ENCODE measurements around the gene HTR3D. TPM values are rescaled to one million over a fixed set of nuclear protein-coding genes. Genes with fewer than 3 reads are reported as not detected.
"Not testable (repeated sequence)": the region's sequence is repeated elsewhere in the genome, so short reads cannot be mapped to it uniquely, and the experiment has no call there.

HTR3D gene
- total RNA-seq, 6 experiments from 2014 or later: not detected

- peak overlapping the region; percentile 58 for H3K4me3 Mint-ChIP-seq
- peak; percentile 70 for DNase-seq
- peaks cover 60% of the 10 kb centered on the region for H3K4me1 Mint-ChIP-seq (ENCODE audit: low read depth)
- no peak for TF ChIP-seq CTCF (IDR thresholded peaks at IDR 0.05)
- H3K36me3 Mint-ChIP-seq (ENCODE audit: low read depth): peaks cover 11% of the 10 kb centered on the region
- H3K27ac Mint-ChIP-seq: peak overlapping the region; percentile 92
- no peaks in the 10 kb centered on the region for H3K9me3 Mint-ChIP-seq
- H3K27me3 Mint-ChIP-seq (ENCODE audit: insufficient read depth): no peaks in the 10 kb centered on the region
Measured at GRCh38 chr3:184003187-184003967, 28.2 kb upstream of the HTR3D start.

GRCh38 chr3:184004476-184004875 lies 27.1 kb upstream of the HTR3D start:
- no peak for DNase-seq
- Mint-ChIP-seq H3K4me3 (no peak overlapping the region), H3K27ac (peak overlapping the region; percentile 92), H3K27me3 (ENCODE audit: insufficient read depth) (no peaks in the 10 kb centered on the region), H3K4me1 (ENCODE audit: low read depth) (peaks cover 50% of the 10 kb centered on the region), H3K36me3 (ENCODE audit: low read depth) (peaks cover 11% of the 10 kb centered on the region), H3K9me3 (no peaks in the 10 kb centered on the region)
- TF ChIP-seq CTCF (IDR thresholded peaks at IDR 0.05): no peak

GRCh38 chr3:184005941-184006507 lies 25.5 kb upstream of the HTR3D start:
- Mint-ChIP-seq H3K27me3 (ENCODE audit: insufficient read depth) (0 out of 2 replicates have a peak, but pooled peaks cover 1% of the 10 kb centered on the region), H3K4me1 (ENCODE audit: low read depth) (peaks cover 54% of the 10 kb centered on the region), H3K4me3 (no peak overlapping the region), H3K9me3 (no peaks in the 10 kb centered on the region), H3K27ac (peak overlapping the region; percentile 37), H3K36me3 (ENCODE audit: low read depth) (peaks cover 19% of the 10 kb centered on the region)
- no peak for DNase-seq
- TF ChIP-seq CTCF (IDR thresholded peaks at IDR 0.05): no peak

GRCh38 chr3:184007143-184007813 lies 24.3 kb upstream of the HTR3D start:
- Mint-ChIP-seq H3K36me3 (ENCODE audit: low read depth) (peaks cover 27% of the 10 kb centered on the region), H3K4me1 (ENCODE audit: low read depth) (peaks cover 52% of the 10 kb centered on the region)
- DNase-seq; H3K27me3 Mint-ChIP-seq (ENCODE audit: insufficient read depth); H3K27ac Mint-ChIP-seq; H3K9me3 Mint-ChIP-seq; H3K4me3 Mint-ChIP-seq: not testable (repeated sequence)

GRCh38 chr3:184008161-184008560 lies 23.4 kb upstream of the HTR3D start:
- H3K4me1 Mint-ChIP-seq (ENCODE audit: low read depth): peaks cover 46% of the 10 kb centered on the region
- 0 out of 2 replicates have a peak, but pooled peaks cover 1% of the 10 kb centered on the region for H3K27me3 Mint-ChIP-seq (ENCODE audit: insufficient read depth)
- no peak overlapping the region for H3K27ac Mint-ChIP-seq
- peaks cover 33% of the 10 kb centered on the region for H3K36me3 Mint-ChIP-seq (ENCODE audit: low read depth)
- TF ChIP-seq CTCF (IDR thresholded peaks at IDR 0.05): no peak
- no peak overlapping the region for H3K4me3 Mint-ChIP-seq
- H3K9me3 Mint-ChIP-seq: no peaks in the 10 kb centered on the region
- no peak for DNase-seq

Data from HFFc6 (cell line).